Esophagus muscularis mucosa (tissue), 3 donors: ENCODE data around the gene LRMDA.

Experiments used
- CTCF ChIP-seq, 3 experiments: fragments of 200-600 bp in 2 of 3; fragments of 450-650 bp in 1 of 3; sonication (generic) in 2 of 3; IDR thresholded peaks; one replicate each; pipeline ENCODE4 v1.5.1; 2017 to 2019; ENCODE audit warnings: antibody characterized with exemption in 3 of 3, mild to moderate bottlenecking in 2 of 3, moderate library complexity in 1 of 3
- POLR2A ChIP-seq: fragments of 450-650 bp; IDR thresholded peaks from one replicate; pipeline ENCODE4 v1.6.1; 2017; ENCODE audit warnings: antibody characterized with exemption, moderate library complexity, mild to moderate bottlenecking, low read depth

GRCh38 chr10:75611172-75611992, 180.0 kb downstream of the LRMDA start:
- TF ChIP-seq CTCF (IDR thresholded peaks at IDR 0.05) (no peak), POLR2A (no peak)
